BJ (cell line): ENCODE results near the gene FAAP20. TPM values are rescaled to one million over a fixed set of nuclear protein-coding genes. Genes with fewer than 3 reads are reported as not detected.

Experiments
- CTCF ChIA-PET: fragments of 350-600 bp; formaldehyde crosslinking; extraction: SDS; loops from one replicate; lab custom pipeline; 2021; ENCODE audit warnings: antibody characterized with exemption, inconsistent platforms; lab: Yijun Ruan, JAX
- POLR2A ChIA-PET: fragments of 300-600 bp; sonication (Branson Sonifier 250); formaldehyde crosslinking; extraction: SDS; loops from one replicate; lab custom pipeline; 2021; ENCODE audit warnings: antibody characterized with exemption; lab: Charles Lee
- DNase-seq: peaks from one replicate; pipeline ENCODE4 v3.0.0-alpha.2; 2011; ENCODE audit warnings: low read depth
- H3K27me3 ChIP-seq: 2 replicates; pipeline ENCODE4 v1.6.0; 2011; ENCODE audit warnings: low read length; ENCODE audit not compliant: control insufficient read depth, insufficient read depth
- H3K36me3 ChIP-seq: 2 replicates; pipeline ENCODE4 v1.5.1; 2011; ENCODE audit warnings: low read length; ENCODE audit not compliant: control insufficient read depth, insufficient read depth
- H3K4me3 ChIP-seq: 2 replicates; pipeline ENCODE4 v1.5.1; 2011; ENCODE audit warnings: low read depth, mild to moderate bottlenecking, control low read depth, low read length
- polyA plus RNA-seq: library from polyadenylated mRNA; depleted of rRNA; stranded (reverse); fragments of >200 nt; gene quantifications from 2 replicates; pipeline ENCODE4 v1.2.3, GENCODE V29; 2011
- TF ChIP-seq, protein P1 (sequence below): IDR thresholded peaks from 2 replicates; pipeline ENCODE4 v1.5.1; 2011; ENCODE audit warnings: low read depth, mild to moderate bottlenecking, control low read depth, inconsistent platforms, low read length, moderate library complexity; ENCODE audit not compliant: insufficient read depth

FAAP20 gene
- polyA plus RNA-seq, 1 experiment, result 18.7 TPM

DNA sequence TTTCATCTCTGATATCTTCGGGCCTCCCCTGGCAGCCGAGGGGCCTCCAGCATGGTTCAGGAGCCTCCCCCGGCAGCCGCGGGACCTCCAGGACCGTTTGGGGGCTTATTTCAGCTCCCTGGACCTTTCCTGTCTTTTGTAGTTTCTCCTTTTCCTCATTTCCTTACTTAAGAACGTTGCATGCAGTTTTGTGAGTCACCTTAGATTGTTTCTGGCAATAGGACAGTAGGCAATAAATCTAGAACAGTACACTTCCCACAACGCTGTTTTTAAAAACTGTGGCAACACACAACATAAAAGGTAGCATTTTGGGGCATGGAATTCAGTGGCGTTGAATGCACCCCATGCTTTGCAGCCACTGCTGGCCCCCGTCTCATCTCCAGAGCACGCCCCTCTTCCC, 24.4 kb downstream of the FAAP20 start:
- CTCF ChIA-PET, result interaction anchor here (0.6 kb wide), 1 partner anchor 30 kb away, joined by 3 read pairs; no protein-coding TSS in a partner anchor
- POLR2A ChIA-PET, result no interaction called here
- TF ChIP-seq, protein P1, sequence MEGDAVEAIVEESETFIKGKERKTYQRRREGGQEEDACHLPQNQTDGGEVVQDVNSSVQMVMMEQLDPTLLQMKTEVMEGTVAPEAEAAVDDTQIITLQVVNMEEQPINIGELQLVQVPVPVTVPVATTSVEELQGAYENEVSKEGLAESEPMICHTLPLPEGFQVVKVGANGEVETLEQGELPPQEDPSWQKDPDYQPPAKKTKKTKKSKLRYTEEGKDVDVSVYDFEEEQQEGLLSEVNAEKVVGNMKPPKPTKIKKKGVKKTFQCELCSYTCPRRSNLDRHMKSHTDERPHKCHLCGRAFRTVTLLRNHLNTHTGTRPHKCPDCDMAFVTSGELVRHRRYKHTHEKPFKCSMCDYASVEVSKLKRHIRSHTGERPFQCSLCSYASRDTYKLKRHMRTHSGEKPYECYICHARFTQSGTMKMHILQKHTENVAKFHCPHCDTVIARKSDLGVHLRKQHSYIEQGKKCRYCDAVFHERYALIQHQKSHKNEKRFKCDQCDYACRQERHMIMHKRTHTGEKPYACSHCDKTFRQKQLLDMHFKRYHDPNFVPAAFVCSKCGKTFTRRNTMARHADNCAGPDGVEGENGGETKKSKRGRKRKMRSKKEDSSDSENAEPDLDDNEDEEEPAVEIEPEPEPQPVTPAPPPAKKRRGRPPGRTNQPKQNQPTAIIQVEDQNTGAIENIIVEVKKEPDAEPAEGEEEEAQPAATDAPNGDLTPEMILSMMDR, result no peak
- DNase-seq, result peak; percentile 5
- H3K36me3 ChIP-seq, result no peaks in the 10 kb centered on the region
- no peaks in the 10 kb centered on the region; the same call in 1 of the 2 replicates for H3K27me3 ChIP-seq
- no peak overlapping the region for H3K4me3 ChIP-seq

GRCh38 chr1:2169200-2169836, 25.3 kb downstream of the FAAP20 start:
- POLR2A ChIA-PET, result no interaction called here
- TF ChIP-seq, protein P1, result no peak
- no peaks in the 10 kb centered on the region; the same call in 1 of the 2 replicates for H3K27me3 ChIP-seq
- DNase-seq, result no peak
- CTCF ChIA-PET, result interaction anchor here (2.8 kb wide), 1 partner anchor 29 kb away, joined by 11 read pairs; no protein-coding TSS in a partner anchor
- no peak overlapping the region for H3K4me3 ChIP-seq
- no peaks in the 10 kb centered on the region for H3K36me3 ChIP-seq

DNA sequence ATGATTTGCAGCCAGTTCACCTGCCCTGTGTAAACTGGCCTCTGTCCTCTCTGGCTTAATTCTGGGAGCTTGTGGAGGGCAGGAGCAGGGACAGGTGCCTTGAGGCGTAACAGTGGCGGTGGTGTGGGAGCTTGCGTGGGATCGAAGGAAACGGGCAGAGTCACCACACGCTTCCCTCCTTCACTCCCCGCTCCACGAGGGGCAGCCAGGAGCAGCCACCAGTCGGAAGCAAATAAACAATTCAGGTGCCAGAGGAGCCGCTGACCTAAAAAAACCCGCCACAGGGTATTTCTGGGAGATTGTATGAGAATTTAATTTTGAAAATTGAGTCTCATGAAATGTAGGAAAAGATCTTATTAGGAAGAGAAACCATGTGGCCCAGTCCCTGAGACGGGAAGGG, 26.0 kb downstream of the FAAP20 start:
- no peaks in the 10 kb centered on the region for H3K36me3 ChIP-seq
- TF ChIP-seq, protein P1, result no peak
- no peak for DNase-seq
- ChIA-PET CTCF (interaction anchor here (2.8 kb wide), 1 partner anchor 28 kb away, joined by 11 read pairs; no protein-coding TSS in a partner anchor), POLR2A (no interaction called here)
- H3K27me3 ChIP-seq, result no peaks in the 10 kb centered on the region; the same call in 1 of the 2 replicates
- H3K4me3 ChIP-seq, result no peak overlapping the region

- no peak for DNase-seq
- ChIA-PET POLR2A (no interaction called here), CTCF (interaction anchor here (2.8 kb wide), 1 partner anchor 28 kb away, joined by 11 read pairs; no protein-coding TSS in a partner anchor)
- H3K36me3 ChIP-seq, result no peaks in the 10 kb centered on the region
- TF ChIP-seq, protein P1, result no peak
- H3K27me3 ChIP-seq, result no peaks in the 10 kb centered on the region; the same call in 1 of the 2 replicates
- H3K4me3 ChIP-seq, result no peak overlapping the region
These were observed 26.5 kb downstream of the FAAP20 start for GRCh38 chr1:2168090-2168489.

DNA sequence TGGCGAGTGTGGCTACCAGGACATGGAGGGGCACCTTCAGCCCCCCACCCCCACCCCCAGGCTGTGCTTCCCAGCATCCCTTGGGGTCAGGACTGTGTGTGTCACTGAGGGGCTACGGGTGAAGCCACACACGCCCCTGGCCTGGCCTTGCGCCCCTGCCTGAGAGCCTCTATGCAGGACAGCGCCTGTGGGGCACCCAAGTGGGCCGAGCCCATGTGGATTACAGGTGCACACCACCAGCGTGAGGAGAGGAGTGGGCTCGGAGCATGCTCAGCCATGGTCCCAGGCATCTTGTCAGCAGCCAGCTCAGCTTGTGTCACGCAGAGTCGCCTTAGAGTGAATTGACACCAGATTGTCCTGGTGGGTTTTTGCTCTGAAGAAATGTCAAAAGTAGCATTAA, 27.9 kb downstream of the FAAP20 start:
- H3K4me3 ChIP-seq, result no peak overlapping the region
- POLR2A ChIA-PET, result no interaction called here
- no peaks in the 10 kb centered on the region; the same call in 1 of the 2 replicates for H3K27me3 ChIP-seq
- CTCF ChIA-PET, result interaction anchor here (0.5 to 4.1 kb wide), 3 partner anchors 8 to 29 kb away, joined by 3 to 25 read pairs (median 5); no protein-coding TSS in a partner anchor
- DNase-seq, result no peak
- TF ChIP-seq, protein P1, result no peak
- H3K36me3 ChIP-seq, result no peaks in the 10 kb centered on the region
